Measurements from ENCODE around the gene ITPR2. TPM values are rescaled to one million over a fixed set of nuclear protein-coding genes. Genes with fewer than 3 reads are reported as not detected.

ITPR2 gene
- total and polyA plus RNA-seq, 2 of the 8 experiments (the other 6 are each of a cell fraction or from before 2014, with no cell fraction given), result 4.1 to 48.3 TPM

- Histone ChIP-seq H3K9ac (replicated peaks in 1 of 4; ENCODE audit: extremely low read depth in 1 of 4, low read depth in 3 of 4, low read length in 3 of 4) (no peak overlapping the region), H3K27ac (ENCODE audit: low read depth, low read length) (no peak overlapping the region), H2AFZ (ENCODE audit: low read length) (no peak overlapping the region), H3K4me3 (ENCODE audit: extremely low read depth in 1 of 4, insufficient read depth in 2 of 4, low read depth in 3 of 4, low read length in 4 of 4) (no peak overlapping the region), H3K9me3 (ENCODE audit: insufficient read depth in 2 of 2, low read depth in 1 of 2, low read length in 1 of 2) (no peaks in the 10 kb centered on the region), H3K23ac (ENCODE audit: insufficient read length) (no peak overlapping the region), H2BK20ac (ENCODE audit: low read length) (no peak overlapping the region), H3K23me2 (ENCODE audit: low read depth, low read length) (no peaks in the 10 kb centered on the region; the same call in 1 of the 2 replicates), H2BK120ac (replicated peaks; ENCODE audit: low read depth, low read length) (no peak overlapping the region), H3K4ac (replicated peaks; ENCODE audit: insufficient read length, low read depth, low read length) (no peak overlapping the region), H3K4me1 (replicated peaks in 1 of 4; ENCODE audit: control insufficient read depth in 3 of 4, insufficient read depth in 4 of 4, low read length in 3 of 4) (no peaks in the 10 kb centered on the region), H2AK5ac (ENCODE audit: low read depth, low read length) (no peak overlapping the region), H3K18ac (ENCODE audit: extremely low read depth, low read length) (no peak overlapping the region), H3K27me3 (replicated peaks in 1 of 4; ENCODE audit: control insufficient read depth in 3 of 4, extremely low read depth in 1 of 4, insufficient read depth in 3 of 4, low read length in 3 of 4) (no peaks in the 10 kb centered on the region), H4K91ac (replicated peaks; ENCODE audit: insufficient read length, low read length) (no peak overlapping the region), H4K20me1 (replicated peaks in 1 of 2; ENCODE audit: control insufficient read depth in 1 of 2, insufficient read depth in 2 of 2, low read length in 2 of 2) (no peaks in the 10 kb centered on the region), H3K79me1 (ENCODE audit: low read depth, low read length) (no peaks in the 10 kb centered on the region), H3K79me2 (ENCODE audit: control insufficient read depth in 1 of 2, insufficient read depth in 2 of 2, low read length in 2 of 2) (no peaks in the 10 kb centered on the region), H4K8ac (ENCODE audit: extremely low read depth, insufficient read depth, low read length) (no peak overlapping the region), H4K5ac (ENCODE audit: insufficient read length, low read depth, low read length) (no peak overlapping the region), H2BK12ac (ENCODE audit: low read depth, low read length) (no peak overlapping the region), H2BK5ac (ENCODE audit: low read depth, low read length) (no peak overlapping the region), H3K36me3 (ENCODE audit: control insufficient read depth in 2 of 4, insufficient read depth in 4 of 4, low read length in 3 of 4) (peaks cover 0 to 2% (median 0%) of the 10 kb centered on the region in 4 experiments; a peak in 1 of 8 replicates), H3K4me2 (ENCODE audit: insufficient read depth in 1 of 2, low read depth in 2 of 2, low read length in 2 of 2) (no peak overlapping the region), H2BK15ac (ENCODE audit: low read length) (no peak overlapping the region), H3K14ac (ENCODE audit: insufficient read length) (no peak overlapping the region), H3K56ac (replicated peaks; ENCODE audit: insufficient read length, low read depth, low read length) (no peak overlapping the region)
- no peak for TF ChIP-seq BCL11A (IDR thresholded peaks at IDR 0.05; ENCODE audit: low read depth in 2 of 2, low read length in 2 of 2)
- no peak for TF ChIP-seq GTF2F1 (IDR thresholded peaks at IDR 0.05; ENCODE audit: borderline replicate concordance, low read depth, low read length)
- TF ChIP-seq SUZ12 (IDR thresholded peaks at IDR 0.05; ENCODE audit: low read length), result no peak
- TF ChIP-seq POLR2A (IDR thresholded peaks at IDR 0.05; ENCODE audit: control extremely low read depth in 1 of 2, low read depth in 2 of 2, low read length in 2 of 2), result no peak
- no peak for TF ChIP-seq HDAC6 (IDR thresholded peaks at IDR 0.05; ENCODE audit: low read depth, low read length)
- TF ChIP-seq YY1 (IDR thresholded peaks at IDR 0.05; ENCODE audit: low read depth, low read length), result no peak
- no peak for TF ChIP-seq EGR1 (IDR thresholded peaks at IDR 0.05; ENCODE audit: borderline replicate concordance, low read depth, low read length)
- no peak for TF ChIP-seq SRF (IDR thresholded peaks at IDR 0.05; ENCODE audit: low read depth, low read length)
- TF ChIP-seq SP1 (IDR thresholded peaks at IDR 0.05; ENCODE audit: low read depth, low read length), result no peak
- no peak for TF ChIP-seq RNF2 (IDR thresholded peaks at IDR 0.05; ENCODE audit: borderline replicate concordance, low read depth, low read length, missing control alignments, poor library complexity, severe bottlenecking)
- TF ChIP-seq TEAD4 (IDR thresholded peaks at IDR 0.05; ENCODE audit: low read depth, low read length), result no peak
- FAIRE-seq (no peak), DNase-seq (ENCODE audit: low read depth in 1 of 2, low spot score in 2 of 2) (no peak)
- 95% methylated on average over 3 of the region's 3 CpGs; no CpG with 5 or more reads in 1 of the 2 experiments for WGBS, 2 experiments (ENCODE audit: extremely low coverage in 1 of 2, insufficient coverage in 1 of 2, insufficient read length in 1 of 2, insufficient replicate concordance in 2 of 2, low coverage in 1 of 2, low lambda C conversion rate in 2 of 2, missing lambda C conversion rate in 1 of 2)
- POLR2A ChIA-PET (ENCODE audit: partially characterized antibody), result no interaction called here
- CTCF ChIA-PET (ENCODE audit: partially characterized antibody), result no interaction called here
Observed at GRCh38 chr12:26396402-26396801, 436.6 kb downstream of the ITPR2 start.
